Mononuclear cell (primary cell): ENCODE measurements around the gene SLX1A. TPM values are rescaled to one million over a fixed set of nuclear protein-coding genes. Genes with fewer than 3 reads are reported as not detected.
"Not testable (repeated sequence)": the region's sequence is repeated elsewhere in the genome, so short reads cannot be mapped to it uniquely, and the experiment has no call there.

Experiments
- H3K27me3 ChIP-seq: 2 replicates; pipeline ENCODE4 v1.6.0; 2011; ENCODE audit warnings: low read length, control low read depth; ENCODE audit not compliant: insufficient read depth
- H3K4me1 ChIP-seq: 2 replicates; pipeline ENCODE4 v1.5.1; 2011; ENCODE audit warnings: mild to moderate bottlenecking, low read length, control low read depth; ENCODE audit not compliant: insufficient read depth
- H3K4me3 ChIP-seq: 2 replicates; pipeline ENCODE4 v1.5.1; 2011; ENCODE audit warnings: mild to moderate bottlenecking, low read length, moderate library complexity
- H3K9me3 ChIP-seq: 2 replicates; pipeline ENCODE4 v1.5.1; 2011; ENCODE audit warnings: low read depth, mild to moderate bottlenecking, control low read depth, low read length
- total RNA-seq: library from RNA; depleted of rRNA; stranded (reverse); fragments of >200 nt; gene quantifications from one replicate; pipeline ENCODE4 v1.2.3, GENCODE V29; 2012

SLX1A gene
- total RNA-seq, 1 donor, result 22.5 TPM

- Histone ChIP-seq H3K9me3 (no peaks in the 10 kb centered on the region), H3K27me3 (no peaks in the 10 kb centered on the region), H3K4me1 (peaks cover 19% of the 10 kb centered on the region), H3K4me3 (no peak overlapping the region)
Measured at GRCh38 chr16:30173054-30173453, 20.6 kb upstream of the SLX1A start.

- H3K4me3 ChIP-seq, H3K9me3 ChIP-seq, H3K27me3 ChIP-seq: not testable (repeated sequence)
- peaks cover 14% of the 10 kb centered on the region for H3K4me1 ChIP-seq
Measured at GRCh38 chr16:30176876-30177275, 16.8 kb upstream of the SLX1A start.

- Histone ChIP-seq H3K27me3 (no peaks in the 10 kb centered on the region), H3K9me3 (no peaks in the 10 kb centered on the region), H3K4me1 (peaks cover 25% of the 10 kb centered on the region), H3K4me3 (no peak overlapping the region)
Measured at GRCh38 chr16:30179195-30179594, 14.5 kb upstream of the SLX1A start.

- Histone ChIP-seq H3K27me3 (no peaks in the 10 kb centered on the region), H3K9me3 (no peaks in the 10 kb centered on the region), H3K4me1 (peaks cover 26% of the 10 kb centered on the region), H3K4me3 (no peak overlapping the region)
Measured at GRCh38 chr16:30179931-30180330, 13.7 kb upstream of the SLX1A start.

GRCh38 chr16:30180741-30181140 lies 12.9 kb upstream of the SLX1A start:
- peaks cover 35% of the 10 kb centered on the region for H3K4me1 ChIP-seq
- H3K27me3 ChIP-seq, result no peaks in the 10 kb centered on the region
- H3K9me3 ChIP-seq, result no peaks in the 10 kb centered on the region
- H3K4me3 ChIP-seq, result no peak overlapping the region

- Histone ChIP-seq H3K4me1 (peaks cover 47% of the 10 kb centered on the region), H3K9me3 (no peaks in the 10 kb centered on the region), H3K4me3 (peak within 1 kb of the TSS; percentile 94), H3K27me3 (no peaks in the 10 kb centered on the region)
Measured at GRCh38 chr16:30183233-30184095, 10.2 kb upstream of the SLX1A start, which contains the start of gene CORO1A. CORO1A (plus strand) TSS chr16:30183602; CDS start chr16:30185210, 1,608 bp downstream.

GRCh38 chr16:30184096-30184890 lies 9.4 kb upstream of the SLX1A start:
- Histone ChIP-seq H3K4me1 (peaks cover 47% of the 10 kb centered on the region), H3K9me3 (no peaks in the 10 kb centered on the region), H3K27me3 (no peaks in the 10 kb centered on the region), H3K4me3 (peak overlapping the region; percentile 94)

GRCh38 chr16:30184891-30185682 lies 8.6 kb upstream of the SLX1A start:
- H3K4me3 ChIP-seq, result peak overlapping the region; percentile 94
- H3K4me1 ChIP-seq, result peaks cover 47% of the 10 kb centered on the region
- H3K9me3 ChIP-seq, result no peaks in the 10 kb centered on the region
- H3K27me3 ChIP-seq, result no peaks in the 10 kb centered on the region

GRCh38 chr16:30185683-30186421 lies 7.8 kb upstream of the SLX1A start:
- Histone ChIP-seq H3K27me3 (no peaks in the 10 kb centered on the region), H3K4me3 (peak overlapping the region; percentile 94), H3K4me1 (peaks cover 47% of the 10 kb centered on the region), H3K9me3 (no peaks in the 10 kb centered on the region)

- Histone ChIP-seq H3K27me3 (no peaks in the 10 kb centered on the region), H3K9me3 (no peaks in the 10 kb centered on the region), H3K4me1 (peaks cover 47% of the 10 kb centered on the region), H3K4me3 (peak overlapping the region; percentile 94)
Measured at GRCh38 chr16:30186444-30186781, 7.3 kb upstream of the SLX1A start.

- no peaks in the 10 kb centered on the region for H3K27me3 ChIP-seq
- peak overlapping the region; percentile 94 for H3K4me3 ChIP-seq
- H3K9me3 ChIP-seq, result no peaks in the 10 kb centered on the region
- H3K4me1 ChIP-seq, result peaks cover 45% of the 10 kb centered on the region
Measured at GRCh38 chr16:30186782-30187555, 6.7 kb upstream of the SLX1A start.

- Histone ChIP-seq H3K9me3 (no peaks in the 10 kb centered on the region), H3K27me3 (no peaks in the 10 kb centered on the region), H3K4me1 (peaks cover 40% of the 10 kb centered on the region), H3K4me3 (no peak overlapping the region)
Measured at GRCh38 chr16:30187556-30187865, 6.2 kb upstream of the SLX1A start.

GRCh38 chr16:30187971-30188561 lies 5.6 kb upstream of the SLX1A start:
- Histone ChIP-seq H3K27me3 (no peaks in the 10 kb centered on the region), H3K4me1 (peaks cover 36% of the 10 kb centered on the region), H3K9me3 (no peaks in the 10 kb centered on the region), H3K4me3 (no peak overlapping the region)

- not testable (repeated sequence) for H3K9me3 ChIP-seq, H3K27me3 ChIP-seq, H3K4me3 ChIP-seq
- peaks cover 22% of the 10 kb centered on the region for H3K4me1 ChIP-seq
Measured at GRCh38 chr16:30191158-30191557, 2.5 kb upstream of the SLX1A start.
